ENCODE results near the gene CAPN9.

GRCh38 chr1:230820568-230820967 is 73.4 kb downstream of the CAPN9 start:
- TF ChIP-seq CTCF (IDR thresholded peaks at IDR 0.05) = no peak
- no peak for TF ChIP-seq EZH2 (IDR thresholded peaks at IDR 0.05)
- no peak for TF ChIP-seq EZH2phosphoT487 (IDR thresholded peaks at IDR 0.05)

All from neural progenitor cell (in vitro differentiated cells).